Smooth muscle cell of the umbilical artery (primary cell): Measurements from ENCODE around the gene GPNMB. TPM values are rescaled to one million over a fixed set of nuclear protein-coding genes. Genes with fewer than 3 reads are reported as not detected.

Source experiments
- total RNA-seq: library from RNA; depleted of rRNA; stranded (reverse); fragments of >200 nt; gene quantifications from 2 replicates; pipeline ENCODE4 v1.2.3, GENCODE V29; 2014

GPNMB gene
- total RNA-seq = 37.2 and 104 TPM in 2 replicates

DNA sequence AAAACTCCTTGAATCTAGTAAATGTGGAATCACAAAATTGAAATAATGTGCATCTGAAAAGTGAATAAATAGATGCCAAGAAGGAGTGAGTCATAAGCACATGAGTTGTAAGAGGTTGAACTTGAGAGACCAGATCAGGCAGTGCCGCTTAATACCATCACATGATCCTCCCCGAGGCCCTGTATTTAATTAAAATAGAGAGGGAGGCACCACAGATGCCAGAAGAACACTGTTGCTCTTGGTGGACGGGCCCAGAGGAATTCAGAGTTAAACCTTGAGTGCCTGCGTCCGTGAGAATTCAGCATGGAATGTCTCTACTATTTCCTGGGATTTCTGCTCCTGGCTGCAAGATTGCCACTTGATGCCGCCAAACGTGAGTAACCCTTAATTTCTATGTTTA lies at the start of gene GPNMB:
Gene GPNMB (plus strand): TSS at position 221 of the 400 bp plus-strand sequence. CDS start 83 bp downstream, at position 304.

DNA sequence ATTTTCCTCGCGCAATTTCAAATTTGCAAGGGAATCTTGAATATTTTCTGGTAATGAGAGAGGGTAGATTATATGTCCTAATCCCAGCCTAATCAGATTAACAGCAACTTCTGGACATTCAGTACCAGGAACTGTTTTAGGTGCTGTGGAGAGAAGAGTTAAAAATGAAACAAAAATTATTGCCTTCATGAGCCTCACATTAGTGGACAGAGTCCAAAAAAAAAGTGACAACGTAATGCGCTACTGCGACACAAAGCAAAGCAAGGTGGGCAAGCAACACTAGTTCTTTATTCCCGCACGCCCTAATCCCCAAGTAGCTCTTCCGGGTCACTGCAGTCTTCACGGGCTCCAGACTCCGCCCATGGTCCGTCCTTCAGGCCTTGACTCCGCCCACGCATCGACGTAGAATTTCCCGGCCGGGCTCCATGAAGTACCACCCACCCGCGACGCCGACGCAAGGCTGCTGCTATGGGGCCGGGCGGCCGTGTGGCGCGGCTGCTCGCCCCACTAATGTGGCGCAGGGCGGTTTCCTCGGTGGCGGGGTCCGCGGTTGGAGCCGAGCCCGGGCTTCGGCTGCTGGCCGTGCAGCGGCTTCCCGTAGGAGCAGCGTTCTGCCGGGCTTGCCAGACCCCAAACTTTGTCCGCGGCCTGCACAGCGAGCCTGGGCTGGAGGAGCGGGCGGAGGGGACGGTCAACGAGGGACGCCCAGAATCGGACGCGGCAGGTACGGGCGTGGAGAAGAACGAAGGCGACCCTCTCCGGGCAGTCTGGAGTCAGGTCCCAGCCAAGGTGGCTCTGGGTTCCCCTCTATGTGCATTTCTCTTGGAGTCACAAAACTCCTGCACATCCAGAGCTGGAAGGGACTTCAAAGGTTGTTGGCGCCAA lies 52.6 kb downstream of the GPNMB start, which contains the start of gene MALSU1:
Gene MALSU1 (plus strand): TSS at position 455 of the 885 bp plus-strand sequence. CDS start 14 bp downstream, at position 469.

Other genes with a start within 250 kb of the GPNMB start
- gene HYCC1, start 232.6 kb upstream of the GPNMB start, total RNA-seq = 51.1 and 88.3 TPM in 2 replicates
- 35.0 and 43.9 TPM in 2 replicates for gene KLHL7, start 141.0 kb upstream of the GPNMB start, total RNA-seq
- gene NUP42, start 64.7 kb upstream of the GPNMB start, total RNA-seq = 28.2 and 29.4 TPM in 2 replicates
- gene MALSU1, start 52.6 kb downstream of the GPNMB start, total RNA-seq = 48.4 and 56.6 TPM in 2 replicates
- gene IGF2BP3, start 223.7 kb downstream of the GPNMB start, total RNA-seq = 17.2 and 53.6 TPM in 2 replicates